ENCODE measurements around the gene GRHL3.

GRHL3 gene

GRCh38 chr1:24348196-24348595 is 29.0 kb downstream of the GRHL3 start:
- DNase-seq (ENCODE audit: low read depth): no peak
- TF ChIP-seq CTCF (conservative IDR thresholded peaks at IDR 0.05; ENCODE audit: low read depth, low read length): no peak
- H3K4me3 ChIP-seq (ENCODE audit: low read depth, low read length): no peak overlapping the region

- no peak overlapping the region for H3K4me3 ChIP-seq (ENCODE audit: low read depth, low read length)
- TF ChIP-seq CTCF (conservative IDR thresholded peaks at IDR 0.05; ENCODE audit: low read depth, low read length): no peak
- DNase-seq (ENCODE audit: low read depth): no peak
Measured at GRCh38 chr1:24349891-24350290, 30.7 kb downstream of the GRHL3 start.

GRCh38 chr1:24351247-24351646 is 32.1 kb downstream of the GRHL3 start:
- DNase-seq (ENCODE audit: low read depth): no peak
- H3K4me3 ChIP-seq (ENCODE audit: low read depth, low read length): no peak overlapping the region
- no peak for TF ChIP-seq CTCF (conservative IDR thresholded peaks at IDR 0.05; ENCODE audit: low read depth, low read length)

GRCh38 chr1:24351918-24352627 is 32.9 kb downstream of the GRHL3 start:
- H3K4me3 ChIP-seq (ENCODE audit: low read depth, low read length): no peak overlapping the region
- peak; percentile 49 for DNase-seq (ENCODE audit: low read depth)
- TF ChIP-seq CTCF (conservative IDR thresholded peaks at IDR 0.05; ENCODE audit: low read depth, low read length): no peak

- no peak for DNase-seq (ENCODE audit: low read depth)
- no peak for TF ChIP-seq CTCF (conservative IDR thresholded peaks at IDR 0.05; ENCODE audit: low read depth, low read length)
- no peak overlapping the region for H3K4me3 ChIP-seq (ENCODE audit: low read depth, low read length)
Measured at GRCh38 chr1:24353292-24353891, 34.2 kb downstream of the GRHL3 start.

GRCh38 chr1:24355466-24355865 is 36.3 kb downstream of the GRHL3 start:
- no peak for DNase-seq (ENCODE audit: low read depth)
- H3K4me3 ChIP-seq (ENCODE audit: low read depth, low read length): no peak overlapping the region
- no peak for TF ChIP-seq CTCF (conservative IDR thresholded peaks at IDR 0.05; ENCODE audit: low read depth, low read length)

GRCh38 chr1:24357038-24357437 is 37.9 kb downstream of the GRHL3 start:
- DNase-seq (ENCODE audit: low read depth): no peak
- no peak for TF ChIP-seq CTCF (conservative IDR thresholded peaks at IDR 0.05; ENCODE audit: low read depth, low read length)
- no peak overlapping the region for H3K4me3 ChIP-seq (ENCODE audit: low read depth, low read length)
